DND-41 (cell line): Measurements from ENCODE around the gene ERBB4.

ENCODE experiments used
- CTCF ChIP-seq: IDR thresholded peaks from 2 replicates; pipeline ENCODE4 v1.5.1; 2012; ENCODE audit warnings: borderline replicate concordance, low read length, moderate library complexity, mild to moderate bottlenecking; ENCODE audit not compliant: poor library complexity, severe bottlenecking; ENCODE audit errors: extremely low read depth
- EZH2 ChIP-seq: IDR thresholded peaks from 3 replicates; pipeline ENCODE4 v1.6.1; 2012; ENCODE audit warnings: borderline replicate concordance, low read depth, mild to moderate bottlenecking, moderate library complexity, low read length, inconsistent platforms; ENCODE audit not compliant: severe bottlenecking

GRCh38 chr2:211498551-211499205 is 1039.9 kb downstream of the ERBB4 start:
- TF ChIP-seq CTCF: no peak
- TF ChIP-seq EZH2: no peak
